ENCODE data around the gene ARHGAP15.

Gene ARHGAP15

GRCh38 chr2:143255899-143256298 is 126.7 kb downstream of the ARHGAP15 start:
- H3F3A ChIP-seq (ENCODE audit: insufficient read depth) = peaks cover 3% of the 10 kb centered on the region; the same call in 1 of the 2 replicates
- H4K20me1 ChIP-seq (ENCODE audit: low read depth, low read length) = no peaks in the 10 kb centered on the region
- no peaks in the 10 kb centered on the region for H3K9me2 ChIP-seq (replicated peaks; ENCODE audit: insufficient read depth, low read length)
- no peaks in the 10 kb centered on the region for H3K79me2 ChIP-seq (ENCODE audit: insufficient read depth, low read length)
- H3K36me3 ChIP-seq (ENCODE audit: low read length) = peaks cover 16% of the 10 kb centered on the region
- no peaks in the 10 kb centered on the region for H3K9me3 ChIP-seq (ENCODE audit: insufficient read depth, low read length)
- TF ChIP-seq EZH2phosphoT487 (conservative IDR thresholded peaks at IDR 0.05; ENCODE audit: low read length) (no peak), CTCF (IDR thresholded peaks at IDR 0.05; ENCODE audit: insufficient read depth, low read length, poor library complexity, severe bottlenecking) (no peak)
- no peak overlapping the region for H3K9ac ChIP-seq (ENCODE audit: low read length)
- H3K27ac ChIP-seq (ENCODE audit: low read depth, low read length) = no peak overlapping the region
- no peak overlapping the region for H3K4me3 ChIP-seq (ENCODE audit: insufficient read depth, low read length, poor library complexity, severe bottlenecking)
- no peaks in the 10 kb centered on the region for H3K27me3 ChIP-seq (ENCODE audit: low read length)
- H3K4me2 ChIP-seq (ENCODE audit: low read depth, low read length, poor library complexity, severe bottlenecking) = no peak overlapping the region
- H2AFZ ChIP-seq (ENCODE audit: low read depth, low read length, severe bottlenecking) = no peak overlapping the region

- Histone ChIP-seq H2AFZ (ENCODE audit: low read depth, low read length, severe bottlenecking) (no peak overlapping the region), H3K9me2 (replicated peaks; ENCODE audit: insufficient read depth, low read length) (no peaks in the 10 kb centered on the region), H4K20me1 (ENCODE audit: low read depth, low read length) (no peaks in the 10 kb centered on the region), H3K79me2 (ENCODE audit: insufficient read depth, low read length) (no peaks in the 10 kb centered on the region), H3K9ac (ENCODE audit: low read length) (no peak overlapping the region), H3K9me3 (ENCODE audit: insufficient read depth, low read length) (no peaks in the 10 kb centered on the region), H3F3A (ENCODE audit: insufficient read depth) (peaks cover 3% of the 10 kb centered on the region; the same call in 1 of the 2 replicates), H3K4me2 (ENCODE audit: low read depth, low read length, poor library complexity, severe bottlenecking) (no peak overlapping the region), H3K36me3 (ENCODE audit: low read length) (no peaks in the 10 kb centered on the region), H3K27me3 (ENCODE audit: low read length) (no peaks in the 10 kb centered on the region), H3K4me3 (ENCODE audit: insufficient read depth, low read length, poor library complexity, severe bottlenecking) (no peak overlapping the region), H3K27ac (ENCODE audit: low read depth, low read length) (0 out of 2 replicates have a peak overlapping the region, but pooled peaks have one; percentile 21)
- no peak for TF ChIP-seq EZH2phosphoT487 (conservative IDR thresholded peaks at IDR 0.05; ENCODE audit: low read length)
- TF ChIP-seq CTCF (IDR thresholded peaks at IDR 0.05; ENCODE audit: insufficient read depth, low read length, poor library complexity, severe bottlenecking) = no peak
Observed at GRCh38 chr2:143258126-143258892, 129.1 kb downstream of the ARHGAP15 start.

- H2AFZ ChIP-seq (ENCODE audit: low read depth, low read length, severe bottlenecking) = no peak overlapping the region
- no peaks in the 10 kb centered on the region for H3K9me3 ChIP-seq (ENCODE audit: insufficient read depth, low read length)
- no peaks in the 10 kb centered on the region for H4K20me1 ChIP-seq (ENCODE audit: low read depth, low read length)
- H3F3A ChIP-seq (ENCODE audit: insufficient read depth) = peaks cover 3% of the 10 kb centered on the region; the same call in 1 of the 2 replicates
- H3K4me3 ChIP-seq (ENCODE audit: insufficient read depth, low read length, poor library complexity, severe bottlenecking) = no peak overlapping the region
- H3K27ac ChIP-seq (ENCODE audit: low read depth, low read length) = no peak overlapping the region
- H3K9me2 ChIP-seq (replicated peaks; ENCODE audit: insufficient read depth, low read length) = no peaks in the 10 kb centered on the region
- H3K4me2 ChIP-seq (ENCODE audit: low read depth, low read length, poor library complexity, severe bottlenecking) = peak overlapping the region; percentile 24
- H3K27me3 ChIP-seq (ENCODE audit: low read length) = no peaks in the 10 kb centered on the region
- no peaks in the 10 kb centered on the region for H3K36me3 ChIP-seq (ENCODE audit: low read length)
- TF ChIP-seq EZH2phosphoT487 (conservative IDR thresholded peaks at IDR 0.05; ENCODE audit: low read length) (no peak), CTCF (IDR thresholded peaks at IDR 0.05; ENCODE audit: insufficient read depth, low read length, poor library complexity, severe bottlenecking) (peak; percentile 80)
- no peaks in the 10 kb centered on the region for H3K79me2 ChIP-seq (ENCODE audit: insufficient read depth, low read length)
- H3K9ac ChIP-seq (ENCODE audit: low read length) = no peak overlapping the region
Observed at GRCh38 chr2:143259368-143259958, 130.2 kb downstream of the ARHGAP15 start.

Measured in SU-DHL-6 (cell line).